Measurements from ENCODE around the gene SUSD4.

The SUSD4 gene

DNA sequence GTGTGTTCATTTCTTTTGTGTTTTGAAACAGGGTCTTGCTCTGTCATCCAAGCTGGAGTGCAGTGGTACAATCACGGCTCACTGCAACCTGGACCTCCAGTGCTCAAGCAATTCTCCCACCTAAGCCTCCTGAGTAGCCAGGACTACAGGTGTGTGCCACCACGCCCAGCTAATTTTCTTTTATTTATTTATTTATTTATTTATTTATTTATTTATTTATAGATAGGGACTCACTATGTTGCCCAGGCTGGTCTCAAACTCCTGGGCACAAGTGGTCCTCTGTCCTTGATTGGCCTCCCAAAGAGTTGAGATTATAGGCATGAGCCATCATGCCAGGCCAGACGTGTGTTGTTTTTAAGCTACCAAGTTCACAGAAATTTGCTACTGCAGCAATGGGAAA lies 177.2 kb downstream of the SUSD4 start:
- DNase-seq (ENCODE audit: low read depth), result no peak
- TF ChIP-seq, protein P1, sequence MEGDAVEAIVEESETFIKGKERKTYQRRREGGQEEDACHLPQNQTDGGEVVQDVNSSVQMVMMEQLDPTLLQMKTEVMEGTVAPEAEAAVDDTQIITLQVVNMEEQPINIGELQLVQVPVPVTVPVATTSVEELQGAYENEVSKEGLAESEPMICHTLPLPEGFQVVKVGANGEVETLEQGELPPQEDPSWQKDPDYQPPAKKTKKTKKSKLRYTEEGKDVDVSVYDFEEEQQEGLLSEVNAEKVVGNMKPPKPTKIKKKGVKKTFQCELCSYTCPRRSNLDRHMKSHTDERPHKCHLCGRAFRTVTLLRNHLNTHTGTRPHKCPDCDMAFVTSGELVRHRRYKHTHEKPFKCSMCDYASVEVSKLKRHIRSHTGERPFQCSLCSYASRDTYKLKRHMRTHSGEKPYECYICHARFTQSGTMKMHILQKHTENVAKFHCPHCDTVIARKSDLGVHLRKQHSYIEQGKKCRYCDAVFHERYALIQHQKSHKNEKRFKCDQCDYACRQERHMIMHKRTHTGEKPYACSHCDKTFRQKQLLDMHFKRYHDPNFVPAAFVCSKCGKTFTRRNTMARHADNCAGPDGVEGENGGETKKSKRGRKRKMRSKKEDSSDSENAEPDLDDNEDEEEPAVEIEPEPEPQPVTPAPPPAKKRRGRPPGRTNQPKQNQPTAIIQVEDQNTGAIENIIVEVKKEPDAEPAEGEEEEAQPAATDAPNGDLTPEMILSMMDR (conservative IDR thresholded peaks at IDR 0.05; ENCODE audit: low read depth, low read length), result no peak
- no peak overlapping the region for H3K4me3 ChIP-seq (ENCODE audit: low read length)

DNA sequence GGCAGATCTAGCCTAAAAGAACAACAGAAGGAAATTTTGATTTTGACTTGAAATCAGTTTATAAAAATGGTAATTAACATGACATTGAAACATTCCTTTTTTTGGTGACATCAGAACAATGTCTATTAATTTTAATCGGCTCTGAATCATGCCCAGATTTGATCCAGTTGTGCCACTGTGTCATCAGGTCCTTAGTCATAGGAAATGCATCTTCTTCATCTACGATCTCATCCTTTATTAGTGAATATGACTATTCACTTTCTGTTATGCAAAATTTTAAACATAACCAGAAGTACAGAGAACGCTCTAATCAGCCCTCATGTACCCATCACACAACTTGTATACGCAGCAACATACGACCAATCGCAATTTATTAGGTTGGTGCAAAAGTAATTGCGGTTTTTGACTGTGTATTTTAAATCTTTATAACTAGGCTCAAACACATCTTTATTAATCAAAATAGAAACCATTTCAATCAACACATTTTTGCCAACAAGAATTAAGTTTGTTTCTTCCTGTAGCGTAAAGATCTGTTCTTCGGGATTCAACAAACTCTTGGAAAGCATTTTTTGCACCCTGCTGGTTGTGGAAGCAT lies 180.6 kb downstream of the SUSD4 start:
- DNase-seq (ENCODE audit: low read depth), result no peak
- TF ChIP-seq, protein P1 (conservative IDR thresholded peaks at IDR 0.05; ENCODE audit: low read depth, low read length), result no peak
- H3K4me3 ChIP-seq (ENCODE audit: low read length), result no peak overlapping the region

DNA sequence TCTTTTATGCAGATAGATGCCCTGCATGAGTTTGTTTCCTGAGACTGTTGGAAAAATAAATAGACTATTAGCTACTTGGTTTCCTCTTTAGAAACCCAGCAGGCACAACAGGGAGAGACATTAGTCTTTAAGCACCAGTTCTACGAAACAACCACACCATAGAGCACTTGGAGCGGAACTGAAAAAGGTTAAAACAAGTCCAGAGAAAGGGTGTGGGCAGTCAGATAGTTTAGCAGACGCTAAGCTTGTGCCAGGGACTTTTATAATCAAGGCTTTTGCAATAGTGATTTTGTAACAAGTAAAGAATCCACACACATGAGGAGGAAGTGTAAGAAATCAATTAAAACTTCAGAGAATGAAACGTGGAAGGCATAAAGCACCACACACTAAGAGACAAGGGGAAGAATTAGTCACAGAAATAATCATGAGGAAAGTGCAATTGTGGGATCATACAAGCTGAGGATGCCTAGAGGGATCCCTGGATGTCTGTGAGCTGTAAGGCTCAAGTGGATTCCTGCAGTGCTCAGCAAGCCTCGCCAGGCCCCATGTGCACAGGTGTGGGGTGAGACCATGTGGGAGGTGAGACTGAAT lies 183.2 kb downstream of the SUSD4 start:
- no peak overlapping the region for H3K4me3 ChIP-seq (ENCODE audit: low read length)
- DNase-seq (ENCODE audit: low read depth), result no peak
- TF ChIP-seq, protein P1 (conservative IDR thresholded peaks at IDR 0.05; ENCODE audit: low read depth, low read length), result no peak

DNA sequence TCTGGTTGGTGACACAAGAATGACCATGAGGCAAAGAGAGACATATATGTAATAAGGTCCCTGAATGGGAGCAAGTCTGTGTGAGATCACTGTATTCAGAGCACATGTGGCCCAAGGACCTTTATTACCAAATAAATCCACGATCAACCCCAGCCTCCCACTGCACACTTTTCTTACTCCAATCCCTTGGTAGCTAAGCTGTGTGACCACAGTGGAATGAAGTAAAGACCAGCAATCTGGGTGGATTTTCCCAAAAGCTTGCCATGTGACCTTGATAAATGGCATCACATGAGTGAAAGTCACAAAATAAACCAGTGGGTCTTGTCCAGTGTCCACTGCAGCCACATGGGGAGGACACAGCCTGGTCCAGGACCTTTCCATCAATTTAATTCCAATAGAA lies 184.2 kb downstream of the SUSD4 start:
- TF ChIP-seq, protein P1 (conservative IDR thresholded peaks at IDR 0.05; ENCODE audit: low read depth, low read length), result no peak
- H3K4me3 ChIP-seq (ENCODE audit: low read length), result no peak overlapping the region
- DNase-seq (ENCODE audit: low read depth), result no peak

DNA sequence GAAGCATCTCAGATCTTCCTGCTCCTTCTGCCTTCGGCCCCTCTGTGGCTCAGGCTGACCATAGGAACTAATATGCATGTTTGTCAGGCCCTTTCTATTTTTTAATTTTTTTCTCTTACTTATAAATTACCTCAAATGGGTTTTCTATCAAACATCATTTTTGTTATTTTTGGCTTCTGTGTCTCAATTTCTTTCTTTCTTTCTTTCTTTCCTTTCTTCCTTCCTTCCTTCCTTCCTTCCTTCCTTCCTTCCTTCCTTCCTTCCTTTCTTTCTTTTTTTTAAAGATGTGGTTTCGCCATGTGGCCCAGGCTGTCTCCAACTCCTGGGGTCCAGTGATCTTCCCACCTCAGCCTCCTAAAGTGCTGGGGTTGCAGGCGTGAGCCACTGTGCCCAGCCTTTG lies 184.7 kb downstream of the SUSD4 start:
- no peak for DNase-seq (ENCODE audit: low read depth)
- no peak overlapping the region for H3K4me3 ChIP-seq (ENCODE audit: low read length)
- TF ChIP-seq, protein P1 (conservative IDR thresholded peaks at IDR 0.05; ENCODE audit: low read depth, low read length), result no peak

DNA sequence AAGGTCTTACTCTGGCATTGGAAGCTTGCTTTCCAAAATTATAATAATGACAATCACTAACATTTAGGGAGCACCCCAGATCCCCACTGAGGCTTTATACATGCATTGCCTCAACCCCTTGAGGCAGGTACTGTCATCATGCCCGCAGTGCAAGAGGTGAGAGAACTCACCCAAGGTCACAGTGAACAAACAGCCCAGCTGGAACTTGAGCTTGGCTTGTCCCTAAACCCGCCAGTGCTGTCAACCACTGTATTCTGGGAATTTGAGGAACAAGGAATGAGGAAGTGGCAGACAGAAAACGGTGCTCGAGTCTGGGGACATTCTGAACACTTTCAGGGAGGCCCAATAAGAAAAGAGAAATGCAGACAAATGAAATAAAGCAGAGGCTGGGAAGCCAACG lies 186.3 kb downstream of the SUSD4 start:
- no peak for DNase-seq (ENCODE audit: low read depth)
- no peak overlapping the region for H3K4me3 ChIP-seq (ENCODE audit: low read length)
- TF ChIP-seq, protein P1 (conservative IDR thresholded peaks at IDR 0.05; ENCODE audit: low read depth, low read length), result no peak

DNA sequence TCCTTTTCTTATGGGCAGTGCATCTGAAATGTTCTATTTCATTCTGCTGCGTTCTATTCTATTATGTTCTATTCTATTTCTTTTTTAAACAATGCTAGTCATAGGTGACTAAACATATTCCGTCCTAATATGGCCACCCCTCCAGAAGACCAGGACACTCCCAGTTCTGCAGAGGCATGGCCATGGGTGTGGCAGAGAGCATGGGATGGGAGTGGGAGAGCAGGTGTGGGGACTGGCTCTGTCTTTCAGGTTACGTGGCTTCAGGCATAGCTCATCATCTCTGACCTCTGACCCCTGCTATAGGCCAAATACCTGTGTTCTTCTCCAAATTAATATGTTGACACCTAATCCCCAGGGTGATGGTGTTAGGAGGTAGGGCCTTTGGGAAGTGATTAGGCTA lies 187.5 kb downstream of the SUSD4 start:
- no peak overlapping the region for H3K4me3 ChIP-seq (ENCODE audit: low read length)
- no peak for DNase-seq (ENCODE audit: low read depth)
- TF ChIP-seq, protein P1 (conservative IDR thresholded peaks at IDR 0.05; ENCODE audit: low read depth, low read length), result no peak
